HG03097 (cell line): Measurements from ENCODE around the gene MAP4K4.
"Not testable (repeated sequence)": the region's sequence is repeated elsewhere in the genome, so short reads cannot be mapped to it uniquely, and the experiment has no call there.

Experiments used
- ATAC-seq: cut with Tn5 transposase; IDR thresholded peaks from one replicate; pipeline ENCODE4 v1.9.1; 2021; ENCODE audit not compliant: unreplicated experiment, low FRiP score

MAP4K4 gene

GRCh38 chr2:101740555-101740964 is 43.1 kb downstream of the MAP4K4 start:
- ATAC-seq = no peak

GRCh38 chr2:101741775-101742520 is 44.4 kb downstream of the MAP4K4 start:
- ATAC-seq = no peak

DNA sequence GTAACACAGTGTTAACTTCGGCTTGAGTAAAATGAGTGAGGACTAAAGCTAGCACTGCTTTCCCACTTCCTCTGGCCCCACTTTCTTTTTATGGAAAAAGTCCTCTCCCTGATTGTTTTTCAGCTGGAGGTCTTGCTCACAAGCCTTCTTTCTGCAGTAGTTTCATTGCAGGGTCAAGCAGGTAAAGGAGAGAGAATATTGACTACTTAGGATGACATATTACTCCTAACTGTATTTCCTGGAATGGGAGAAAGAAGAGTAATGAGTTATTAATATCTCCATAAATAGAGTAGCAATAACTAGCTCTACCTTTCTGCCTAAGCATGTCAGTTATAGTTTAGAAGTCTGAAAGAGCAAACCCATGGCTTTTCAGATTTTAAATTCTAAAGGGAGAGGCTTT is 45.0 kb downstream of the MAP4K4 start:
- no peak for ATAC-seq

DNA sequence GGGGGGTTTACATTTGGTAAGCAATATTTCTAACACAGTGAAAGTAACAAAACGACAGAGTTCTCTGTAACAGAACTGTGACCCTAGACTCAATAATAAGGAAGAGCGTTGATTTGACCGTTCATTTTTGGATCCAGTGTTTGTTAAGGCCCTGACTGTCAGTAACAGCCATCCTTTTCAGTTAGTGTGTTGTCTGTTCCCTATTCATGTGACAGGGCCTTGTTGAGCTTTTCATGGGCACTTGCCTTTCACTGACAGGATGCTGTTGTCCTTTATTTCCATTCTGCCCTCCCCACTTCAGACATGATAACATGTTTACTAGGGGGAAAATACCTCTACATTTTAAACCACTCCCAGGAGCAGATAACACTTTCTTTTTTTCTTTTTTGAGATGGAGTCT is 45.8 kb downstream of the MAP4K4 start:
- no peak for ATAC-seq

DNA sequence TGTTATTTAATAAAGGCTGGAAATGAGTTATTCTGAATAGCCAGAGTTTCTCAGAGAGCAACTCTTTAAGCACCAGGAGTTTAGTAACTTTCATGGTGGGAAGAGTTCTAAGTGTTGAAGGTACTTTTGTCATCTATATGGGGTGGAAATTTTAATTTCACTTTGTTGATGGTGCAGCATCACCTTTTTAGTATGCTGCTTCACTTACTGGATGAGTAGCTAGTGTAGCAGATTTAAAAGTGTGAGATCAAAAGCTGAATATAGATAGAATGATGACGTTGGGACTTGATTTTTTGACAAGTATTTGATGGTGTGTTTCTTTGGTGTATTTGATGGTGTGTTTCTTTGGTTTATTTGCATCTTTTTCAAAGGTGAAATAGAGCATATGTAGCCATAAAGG is 47.3 kb downstream of the MAP4K4 start:
- ATAC-seq = no peak

DNA sequence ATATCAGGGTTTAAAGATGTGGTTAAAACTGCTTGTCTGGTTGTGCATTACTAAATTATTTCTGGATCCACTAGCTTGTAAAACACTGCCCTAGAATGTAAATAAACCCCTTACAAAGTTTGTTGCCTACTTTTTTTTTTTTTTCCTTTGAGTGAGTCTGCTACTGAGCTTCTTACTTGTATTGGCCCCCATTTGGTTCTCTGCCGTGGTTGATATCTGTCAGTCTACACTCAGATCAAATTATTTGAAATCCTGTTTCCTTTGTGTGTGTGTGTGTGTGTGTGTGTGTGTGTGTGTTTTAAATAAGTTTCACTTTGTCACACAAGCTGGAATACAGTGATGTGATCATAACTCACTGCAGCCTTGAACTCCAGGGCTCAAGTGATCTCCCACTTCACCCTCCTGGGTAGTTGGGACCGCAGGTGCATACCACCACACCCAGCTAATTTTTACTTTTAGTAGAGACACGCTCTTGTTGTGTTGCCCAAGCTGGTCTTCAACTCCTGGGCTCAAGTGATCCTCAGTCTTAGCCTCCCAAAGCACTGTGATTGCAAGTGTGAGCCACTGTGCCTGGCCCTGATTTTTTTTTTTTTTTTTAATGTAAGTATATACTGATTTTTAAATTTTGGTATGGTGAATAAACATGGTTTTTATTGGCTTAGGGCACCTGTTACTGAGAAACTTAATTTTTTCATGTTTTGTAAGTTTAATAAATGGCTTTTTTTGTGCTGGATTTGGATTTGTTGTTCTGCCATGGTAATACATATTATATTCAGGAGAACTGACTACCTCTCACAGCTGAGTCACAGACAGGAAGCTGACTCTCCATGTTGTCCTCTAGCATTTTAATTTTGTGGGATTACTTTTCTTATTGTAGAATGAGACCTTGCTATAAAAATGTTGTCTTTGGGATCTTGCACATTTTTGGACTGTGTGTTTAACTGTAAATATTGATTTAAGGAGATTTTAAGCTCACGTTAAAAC is 48.5 kb downstream of the MAP4K4 start:
- ATAC-seq = no peak

GRCh38 chr2:101748000-101748399 is 50.5 kb downstream of the MAP4K4 start:
- ATAC-seq = no peak

GRCh38 chr2:101748462-101748861 is 51.0 kb downstream of the MAP4K4 start:
- not testable (repeated sequence) for ATAC-seq

DNA sequence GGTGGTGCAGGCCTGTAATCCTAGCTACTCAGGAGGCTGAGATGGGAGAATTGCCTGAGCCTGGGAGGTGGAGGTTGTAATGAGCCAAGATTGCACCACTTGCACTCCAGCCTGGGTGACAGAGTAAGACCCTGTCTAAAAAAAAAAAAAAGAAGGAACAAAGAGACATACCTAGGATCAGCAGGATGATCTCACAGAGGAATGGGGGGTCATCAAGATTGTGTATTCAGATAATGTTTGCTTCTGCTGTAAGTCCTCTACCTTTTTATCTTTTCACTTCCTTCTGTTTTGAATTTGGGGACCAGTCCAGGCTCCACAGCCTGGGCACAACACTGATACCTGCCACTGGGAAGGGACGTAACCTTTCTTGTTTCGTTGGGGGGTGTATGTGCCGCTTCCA is 53.2 kb downstream of the MAP4K4 start:
- ATAC-seq = no peak

GRCh38 chr2:101751276-101751815 is 53.8 kb downstream of the MAP4K4 start:
- ATAC-seq = no peak

GRCh38 chr2:101751875-101752619 is 54.5 kb downstream of the MAP4K4 start:
- ATAC-seq = peak; percentile 87

- ATAC-seq = no peak
These were observed 55.5 kb downstream of the MAP4K4 start for GRCh38 chr2:101752716-101753616.

DNA sequence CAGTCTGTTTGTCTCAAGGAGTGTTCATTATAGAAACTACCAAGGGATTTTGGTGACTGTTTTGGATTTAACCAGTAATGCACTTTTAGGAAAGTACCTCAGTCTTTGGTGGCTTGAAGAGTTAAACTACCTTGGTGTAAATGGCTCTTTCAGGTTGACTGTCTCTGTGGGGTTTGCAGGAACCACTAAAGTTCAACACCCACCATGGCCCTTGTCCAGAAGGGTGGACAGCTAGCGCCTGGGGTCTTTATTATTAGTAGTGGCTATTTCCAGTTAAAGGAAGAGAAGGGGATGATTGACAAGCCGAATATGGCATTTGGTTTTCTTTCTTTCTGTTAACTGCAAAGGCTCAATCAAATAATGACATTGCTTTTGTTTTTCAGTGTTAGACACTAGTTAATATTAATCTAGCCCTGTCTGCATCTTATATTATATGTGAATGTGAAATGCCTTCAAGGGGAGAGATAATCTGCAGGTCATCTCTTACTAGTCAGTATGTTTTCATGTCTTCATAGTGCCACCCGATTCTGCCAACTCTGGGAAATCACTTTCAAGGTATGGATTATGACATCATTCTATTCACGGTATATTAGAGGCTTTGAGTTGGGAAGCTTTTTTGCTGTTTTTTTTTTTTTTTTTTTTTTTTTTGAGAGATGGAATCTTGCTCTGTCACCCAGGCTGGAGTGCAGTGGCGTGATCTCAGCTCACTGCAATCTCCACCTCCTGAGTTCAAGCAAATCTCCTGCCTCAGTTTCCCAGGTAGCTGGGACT is 56.4 kb downstream of the MAP4K4 start:
- no peak for ATAC-seq

- no peak for ATAC-seq
These were observed 57.1 kb downstream of the MAP4K4 start for GRCh38 chr2:101754618-101755017.

DNA sequence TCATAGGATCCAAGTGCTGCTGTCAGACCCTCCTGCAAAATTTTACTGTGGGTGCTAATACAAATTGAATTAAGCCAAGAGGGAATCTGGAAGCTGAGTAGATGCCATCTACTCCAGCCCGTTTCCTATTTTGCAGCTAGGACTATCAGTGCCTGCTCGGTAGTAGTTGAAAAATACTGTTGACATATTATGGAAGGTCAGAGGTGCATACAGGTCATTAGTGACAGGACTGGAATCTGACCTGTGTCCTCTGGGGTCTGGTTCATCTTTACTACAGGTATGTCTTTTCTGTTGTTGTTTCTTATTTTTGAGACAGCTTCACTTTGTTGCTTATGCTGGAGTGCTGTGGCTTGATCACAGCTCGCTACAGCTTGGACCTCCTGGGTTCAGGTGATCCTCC is 58.8 kb downstream of the MAP4K4 start:
- ATAC-seq = no peak

- ATAC-seq = no peak
These were observed 60.5 kb downstream of the MAP4K4 start for GRCh38 chr2:101758001-101758400.

DNA sequence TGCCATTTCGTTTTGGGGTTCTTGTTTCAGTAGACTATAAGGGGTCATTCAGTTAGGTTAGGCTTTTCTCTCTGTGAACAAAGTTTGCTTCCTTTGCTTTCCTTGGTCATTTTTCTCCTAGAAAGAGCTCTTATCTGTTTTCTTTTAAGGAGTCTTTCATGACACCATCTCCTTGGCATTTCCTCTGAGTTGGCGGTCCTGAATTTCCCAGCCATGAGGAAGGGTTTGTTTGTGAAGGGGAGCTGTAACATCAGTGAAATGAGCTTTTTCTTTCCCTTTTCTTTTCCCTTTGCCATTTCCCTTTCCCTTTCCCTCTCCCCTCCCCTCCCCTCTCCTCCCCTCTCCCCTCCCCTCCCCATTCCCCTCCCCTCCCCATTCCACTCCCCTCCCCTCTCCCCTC is 61.7 kb downstream of the MAP4K4 start:
- no peak for ATAC-seq

- no peak for ATAC-seq
These were observed 65.1 kb downstream of the MAP4K4 start for GRCh38 chr2:101762451-101763171.
